ENCODE results near the gene DIS3. TPM values are rescaled to one million over a fixed set of nuclear protein-coding genes. Genes with fewer than 3 reads are reported as not detected.

DIS3 gene
- total and polyA plus RNA-seq, 2 of the 13 experiments (the other 11 are each of a cell fraction or from before 2014, with no cell fraction given): 13.2 to 35.0 TPM

DNA sequence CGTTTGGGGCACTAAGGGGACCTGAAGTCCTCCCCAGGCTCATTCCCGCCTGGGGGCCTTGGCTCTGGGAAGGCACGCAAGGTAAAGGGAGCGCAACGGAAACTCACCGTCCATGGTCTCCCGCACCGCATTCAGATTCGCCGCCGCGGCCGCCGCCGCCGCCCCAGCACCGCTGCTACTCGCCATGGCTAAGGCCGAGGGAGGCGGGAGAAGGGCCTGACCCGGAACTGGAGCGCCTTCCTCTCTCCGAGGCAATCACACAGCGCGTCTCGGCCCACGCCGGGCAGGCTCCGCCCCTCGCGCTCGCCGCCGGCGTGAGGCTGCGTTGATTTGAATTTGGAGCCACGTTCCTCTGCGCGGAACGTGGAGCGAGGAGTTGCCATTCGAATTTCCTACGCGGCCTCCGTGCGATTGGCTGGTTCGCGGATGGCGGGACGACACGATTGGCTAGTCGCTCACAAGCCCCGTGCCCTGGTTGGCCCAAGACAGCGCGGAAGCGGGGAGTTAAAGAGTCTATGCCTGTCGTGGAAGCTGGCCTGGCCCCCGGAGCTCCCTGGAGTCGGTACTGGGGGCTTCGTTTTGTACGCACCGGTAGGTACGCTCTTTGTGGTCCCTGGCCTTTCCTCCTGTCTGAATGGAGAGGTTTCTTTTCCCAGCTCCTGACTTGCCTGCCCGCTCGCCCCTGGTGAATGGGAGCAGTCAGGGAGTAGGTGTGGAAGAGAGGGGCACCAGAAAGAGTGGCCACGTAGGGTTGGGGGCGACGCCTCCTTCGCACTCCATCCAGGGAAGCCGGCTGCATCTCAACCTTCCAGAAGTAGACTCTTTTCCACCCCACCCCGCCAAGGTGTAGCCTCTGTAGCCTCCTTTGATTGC is 54.0 kb downstream of the DIS3 start, which contains the start of the genes BORA and MZT1 (continued):
- peak; percentile 23; the same call in 1 of the 2 replicates for TF ChIP-seq ZNF256 (CRISPR knock-in tag; conservative IDR thresholded peaks at IDR 0.05)
- TF ChIP-seq, protein P1, sequence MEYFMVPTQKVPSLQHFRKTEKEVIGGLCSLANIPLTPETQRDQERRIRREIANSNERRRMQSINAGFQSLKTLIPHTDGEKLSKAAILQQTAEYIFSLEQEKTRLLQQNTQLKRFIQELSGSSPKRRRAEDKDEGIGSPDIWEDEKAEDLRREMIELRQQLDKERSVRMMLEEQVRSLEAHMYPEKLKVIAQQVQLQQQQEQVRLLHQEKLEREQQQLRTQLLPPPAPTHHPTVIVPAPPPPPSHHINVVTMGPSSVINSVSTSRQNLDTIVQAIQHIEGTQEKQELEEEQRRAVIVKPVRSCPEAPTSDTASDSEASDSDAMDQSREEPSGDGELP (IDR thresholded peaks at IDR 0.05; ENCODE audit: borderline replicate concordance, low read depth): peak; percentile 26; the same call in 1 of the 2 replicates
- TF ChIP-seq MZF1 (CRISPR knock-in tag; IDR thresholded peaks at IDR 0.05; ENCODE audit: borderline replicate concordance): no peak
- TF ChIP-seq SRSF9 (IDR thresholded peaks at IDR 0.05; ENCODE audit: borderline replicate concordance, insufficient read depth, low read depth, low read length, poor library complexity, severe bottlenecking): no peak
- TF ChIP-seq SIN3A (IDR thresholded peaks at IDR 0.05; ENCODE audit: borderline replicate concordance, low read depth, low read length): no peak; the same call in none of the 2 replicates
- TF ChIP-seq, protein P2, sequence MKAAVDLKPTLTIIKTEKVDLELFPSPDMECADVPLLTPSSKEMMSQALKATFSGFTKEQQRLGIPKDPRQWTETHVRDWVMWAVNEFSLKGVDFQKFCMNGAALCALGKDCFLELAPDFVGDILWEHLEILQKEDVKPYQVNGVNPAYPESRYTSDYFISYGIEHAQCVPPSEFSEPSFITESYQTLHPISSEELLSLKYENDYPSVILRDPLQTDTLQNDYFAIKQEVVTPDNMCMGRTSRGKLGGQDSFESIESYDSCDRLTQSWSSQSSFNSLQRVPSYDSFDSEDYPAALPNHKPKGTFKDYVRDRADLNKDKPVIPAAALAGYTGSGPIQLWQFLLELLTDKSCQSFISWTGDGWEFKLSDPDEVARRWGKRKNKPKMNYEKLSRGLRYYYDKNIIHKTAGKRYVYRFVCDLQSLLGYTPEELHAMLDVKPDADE (CRISPR knock-in tag; IDR thresholded peaks at IDR 0.05): no peak
- TF ChIP-seq, protein P3, sequence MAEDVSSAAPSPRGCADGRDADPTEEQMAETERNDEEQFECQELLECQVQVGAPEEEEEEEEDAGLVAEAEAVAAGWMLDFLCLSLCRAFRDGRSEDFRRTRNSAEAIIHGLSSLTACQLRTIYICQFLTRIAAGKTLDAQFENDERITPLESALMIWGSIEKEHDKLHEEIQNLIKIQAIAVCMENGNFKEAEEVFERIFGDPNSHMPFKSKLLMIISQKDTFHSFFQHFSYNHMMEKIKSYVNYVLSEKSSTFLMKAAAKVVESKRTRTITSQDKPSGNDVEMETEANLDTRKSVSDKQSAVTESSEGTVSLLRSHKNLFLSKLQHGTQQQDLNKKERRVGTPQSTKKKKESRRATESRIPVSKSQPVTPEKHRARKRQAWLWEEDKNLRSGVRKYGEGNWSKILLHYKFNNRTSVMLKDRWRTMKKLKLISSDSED (CRISPR knock-in tag; IDR thresholded peaks at IDR 0.05): peak; percentile 95; the same call in 1 of the 2 replicates
- TF ChIP-seq ZNF383 (CRISPR knock-in tag; IDR thresholded peaks at IDR 0.05; ENCODE audit: borderline replicate concordance): no peak
- TF ChIP-seq, protein P4, sequence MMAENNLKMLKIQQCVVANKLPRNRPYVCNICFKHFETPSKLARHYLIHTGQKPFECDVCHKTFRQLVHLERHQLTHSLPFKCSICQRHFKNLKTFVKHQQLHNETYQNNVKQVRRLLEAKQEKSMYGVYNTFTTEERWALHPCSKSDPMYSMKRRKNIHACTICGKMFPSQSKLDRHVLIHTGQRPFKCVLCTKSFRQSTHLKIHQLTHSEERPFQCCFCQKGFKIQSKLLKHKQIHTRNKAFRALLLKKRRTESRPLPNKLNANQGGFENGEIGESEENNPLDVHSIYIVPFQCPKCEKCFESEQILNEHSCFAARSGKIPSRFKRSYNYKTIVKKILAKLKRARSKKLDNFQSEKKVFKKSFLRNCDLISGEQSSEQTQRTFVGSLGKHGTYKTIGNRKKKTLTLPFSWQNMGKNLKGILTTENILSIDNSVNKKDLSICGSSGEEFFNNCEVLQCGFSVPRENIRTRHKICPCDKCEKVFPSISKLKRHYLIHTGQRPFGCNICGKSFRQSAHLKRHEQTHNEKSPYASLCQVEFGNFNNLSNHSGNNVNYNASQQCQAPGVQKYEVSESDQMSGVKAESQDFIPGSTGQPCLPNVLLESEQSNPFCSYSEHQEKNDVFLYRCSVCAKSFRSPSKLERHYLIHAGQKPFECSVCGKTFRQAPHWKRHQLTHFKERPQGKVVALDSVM (CRISPR knock-in tag; IDR thresholded peaks at IDR 0.05): peak; percentile 40; the same call in 1 of the 2 replicates
- no peak for TF ChIP-seq SP1 (IDR thresholded peaks at IDR 0.05)
- TF ChIP-seq SP1 (CRISPR knock-in tag; IDR thresholded peaks at IDR 0.05): peak; percentile 85
- TF ChIP-seq DR1 (CRISPR knock-in tag; IDR thresholded peaks at IDR 0.05): peak; percentile 95
- peak; percentile 82 for TF ChIP-seq TAF1 (CRISPR knock-in tag; IDR thresholded peaks at IDR 0.05)
- no peak; the same call in 1 of the 2 replicates for TF ChIP-seq ZNF709 (CRISPR knock-in tag; IDR thresholded peaks at IDR 0.05)
- TF ChIP-seq, protein P5, sequence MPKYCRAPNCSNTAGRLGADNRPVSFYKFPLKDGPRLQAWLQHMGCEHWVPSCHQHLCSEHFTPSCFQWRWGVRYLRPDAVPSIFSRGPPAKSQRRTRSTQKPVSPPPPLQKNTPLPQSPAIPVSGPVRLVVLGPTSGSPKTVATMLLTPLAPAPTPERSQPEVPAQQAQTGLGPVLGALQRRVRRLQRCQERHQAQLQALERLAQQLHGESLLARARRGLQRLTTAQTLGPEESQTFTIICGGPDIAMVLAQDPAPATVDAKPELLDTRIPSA (CRISPR knock-in tag; IDR thresholded peaks at IDR 0.05; ENCODE audit: borderline replicate concordance): no peak; the same call in 1 of the 2 replicates
- TF ChIP-seq, protein P6, sequence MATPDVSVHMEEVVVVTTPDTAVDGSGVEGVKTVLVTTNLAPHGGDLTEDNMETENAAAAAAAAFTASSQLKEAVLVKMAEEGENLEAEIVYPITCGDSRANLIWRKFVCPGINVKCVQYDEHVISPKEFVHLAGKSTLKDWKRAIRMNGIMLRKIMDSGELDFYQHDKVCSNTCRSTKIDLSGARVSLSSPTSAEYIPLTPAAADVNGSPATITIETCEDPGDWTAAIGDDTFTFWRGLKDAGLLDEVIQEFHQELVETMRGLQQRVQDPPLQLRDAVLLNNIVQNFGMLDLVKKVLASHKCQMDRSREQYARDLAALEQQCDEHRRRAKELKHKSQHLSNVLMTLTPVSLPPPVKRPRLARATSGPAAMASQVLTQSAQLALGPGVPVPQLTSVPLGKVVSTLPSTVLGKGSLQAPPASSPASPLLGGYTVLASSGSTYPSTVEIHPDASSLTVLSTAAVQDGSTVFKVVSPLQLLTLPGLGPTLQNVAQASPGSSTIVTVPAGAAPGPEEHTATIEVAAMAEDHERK (CRISPR knock-in tag; IDR thresholded peaks at IDR 0.05; ENCODE audit: low read depth): peak; percentile 97
- TF ChIP-seq, protein P7, sequence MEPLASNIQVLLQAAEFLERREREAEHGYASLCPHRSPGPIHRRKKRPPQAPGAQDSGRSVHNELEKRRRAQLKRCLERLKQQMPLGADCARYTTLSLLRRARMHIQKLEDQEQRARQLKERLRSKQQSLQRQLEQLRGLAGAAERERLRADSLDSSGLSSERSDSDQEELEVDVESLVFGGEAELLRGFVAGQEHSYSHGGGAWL (CRISPR knock-in tag; IDR thresholded peaks at IDR 0.05): peak; percentile 92
- no peak for TF ChIP-seq JUND (CRISPR knock-in tag; IDR thresholded peaks at IDR 0.05)
- TF ChIP-seq GPN1 (CRISPR knock-in tag; IDR thresholded peaks at IDR 0.05; ENCODE audit: borderline replicate concordance): no peak
- TF ChIP-seq POLR2A (IDR thresholded peaks at IDR 0.05; ENCODE audit: insufficient read depth in 1 of 2, low read depth in 2 of 2, low read length in 2 of 2): peak; percentile 69 to 78
- TF ChIP-seq KAT7 (CRISPR knock-in tag; IDR thresholded peaks at IDR 0.05; ENCODE audit: borderline replicate concordance): peak; percentile 86

Data from HepG2 (cell line).